DMS153 treated with DMSO at 0.1 percent for 48 hours (cell line): ENCODE measurements around the gene NHERF1.

Experiments
- DNase-seq: peaks from one replicate; lab custom pipeline; 2025; ENCODE audit not compliant: unreplicated experiment; lab: John Stamatoyannopoulos, UW

The NHERF1 gene

DNA sequence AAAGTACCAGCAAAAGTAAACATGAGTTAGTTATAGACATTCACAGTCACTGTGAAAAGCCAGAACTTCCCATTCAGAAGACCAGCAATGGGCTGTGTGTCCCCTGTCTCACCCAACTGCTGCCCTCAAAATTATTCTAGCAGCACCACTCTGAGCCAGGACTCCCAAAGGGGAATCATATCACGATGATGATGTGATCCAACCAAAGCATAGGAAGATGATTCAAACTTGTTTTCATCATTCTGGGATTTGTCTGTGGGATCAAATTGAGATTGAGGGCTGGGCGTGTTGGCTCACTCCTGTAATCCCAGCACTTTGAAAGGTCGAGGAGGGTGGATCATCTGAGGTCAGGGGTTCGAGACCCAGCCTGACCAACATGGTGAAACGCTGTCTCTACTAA, 34.1 kb downstream of the NHERF1 start:
- no peak for DNase-seq

- DNase-seq, result no peak
Observed at GRCh38 chr17:74784125-74784810, 35.8 kb downstream of the NHERF1 start.

DNA sequence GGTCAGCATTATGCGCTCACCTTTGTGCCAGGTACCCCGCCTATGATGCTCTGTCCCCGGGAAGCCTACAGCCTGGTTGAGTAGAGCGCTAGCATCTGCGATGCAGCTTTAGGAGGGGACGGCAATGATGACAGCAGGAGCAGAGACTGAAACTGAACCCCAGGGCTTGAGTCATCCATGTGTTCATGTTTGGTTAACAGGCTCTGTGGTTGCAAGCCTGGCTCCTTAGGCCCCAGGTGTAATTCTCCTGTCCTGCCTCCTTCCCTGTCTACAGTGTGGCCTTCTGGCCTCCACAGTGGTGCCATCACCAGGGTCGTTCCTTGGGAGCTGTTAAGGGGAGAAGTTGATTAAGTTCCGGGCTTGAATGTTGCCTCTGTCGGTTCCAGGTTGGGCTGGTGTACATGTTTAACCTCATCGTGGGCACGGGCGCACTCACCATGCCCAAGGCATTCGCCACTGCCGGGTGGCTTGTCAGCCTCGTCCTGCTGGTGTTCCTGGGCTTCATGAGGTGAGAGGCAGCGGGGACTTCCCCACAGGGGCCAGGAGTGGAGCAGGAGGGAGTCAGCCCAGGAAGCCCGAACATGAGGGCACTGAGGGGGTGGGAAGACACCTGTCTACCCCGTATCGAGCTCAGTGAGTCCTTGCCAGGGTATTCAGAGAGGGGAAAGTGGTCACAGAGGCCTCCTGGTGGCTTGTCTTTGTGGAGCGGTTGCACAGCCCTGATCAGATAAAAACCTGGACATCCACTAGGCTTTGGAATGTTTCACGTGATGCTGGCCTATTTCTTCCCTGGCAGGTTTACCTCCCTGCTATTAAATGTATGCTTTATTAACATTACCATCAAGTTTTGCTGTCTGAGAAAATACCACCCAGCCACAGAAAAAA, 36.9 kb downstream of the NHERF1 start:
- DNase-seq, result no peak

GRCh38 chr17:74785981-74786360, 37.5 kb downstream of the NHERF1 start:
- DNase-seq, result no peak

- DNase-seq, result no peak
Observed at GRCh38 chr17:74786431-74787055, 38.1 kb downstream of the NHERF1 start.

GRCh38 chr17:74790161-74791058, 42.0 kb downstream of the NHERF1 start:
- DNase-seq, result no peak

DNA sequence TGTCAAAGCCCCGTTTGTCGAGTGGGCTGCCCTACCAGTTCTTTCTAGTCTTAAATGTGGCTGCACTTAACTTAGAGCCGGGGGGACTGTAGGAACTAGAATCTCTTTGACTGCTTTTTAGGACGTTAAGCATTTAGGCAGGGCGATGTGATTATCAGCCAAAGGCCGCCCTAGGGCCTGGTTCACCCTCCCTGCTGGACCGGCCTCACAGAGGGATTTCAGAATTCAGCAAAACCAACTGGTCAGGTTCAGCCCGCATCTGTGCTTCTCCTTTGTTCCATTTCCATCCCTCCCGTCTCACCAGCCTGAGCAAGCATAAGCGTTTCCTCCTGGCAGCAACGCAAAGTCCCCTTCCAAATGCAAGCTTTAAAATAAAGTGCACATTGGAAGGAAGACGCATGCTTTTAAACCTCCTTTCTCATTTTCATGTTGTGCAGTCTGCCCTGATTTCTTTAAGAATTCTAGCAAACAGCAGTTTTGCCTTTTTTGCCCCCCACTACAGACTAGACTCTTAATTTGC, 44.2 kb downstream of the NHERF1 start:
- DNase-seq, result no peak

GRCh38 chr17:74795327-74796020, 47.0 kb downstream of the NHERF1 start:
- no peak for DNase-seq

DNA sequence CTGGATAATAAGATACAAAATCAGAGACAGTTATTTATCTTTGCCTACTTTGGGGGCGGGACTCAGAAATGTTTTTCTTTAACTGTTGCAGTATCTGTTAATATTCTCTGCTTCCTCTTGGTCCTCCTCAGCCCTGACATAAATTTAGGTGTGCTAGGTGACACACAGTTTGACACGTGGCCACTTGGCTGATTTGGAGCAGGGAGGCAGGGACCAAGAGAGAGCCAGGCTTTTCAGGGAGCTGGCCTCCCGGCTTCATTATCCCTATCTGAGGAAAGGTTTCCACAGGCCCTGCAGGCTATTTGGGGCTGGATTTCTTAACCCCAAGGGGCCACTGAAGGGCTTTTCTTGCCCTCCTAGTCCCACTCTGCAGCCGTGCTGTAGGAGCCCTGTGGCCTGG, 47.8 kb downstream of the NHERF1 start:
- DNase-seq, result no peak

GRCh38 chr17:74796866-74797265, 48.4 kb downstream of the NHERF1 start:
- DNase-seq, result no peak

- no peak for DNase-seq
Observed at GRCh38 chr17:74797824-74798223, 49.4 kb downstream of the NHERF1 start.

DNA sequence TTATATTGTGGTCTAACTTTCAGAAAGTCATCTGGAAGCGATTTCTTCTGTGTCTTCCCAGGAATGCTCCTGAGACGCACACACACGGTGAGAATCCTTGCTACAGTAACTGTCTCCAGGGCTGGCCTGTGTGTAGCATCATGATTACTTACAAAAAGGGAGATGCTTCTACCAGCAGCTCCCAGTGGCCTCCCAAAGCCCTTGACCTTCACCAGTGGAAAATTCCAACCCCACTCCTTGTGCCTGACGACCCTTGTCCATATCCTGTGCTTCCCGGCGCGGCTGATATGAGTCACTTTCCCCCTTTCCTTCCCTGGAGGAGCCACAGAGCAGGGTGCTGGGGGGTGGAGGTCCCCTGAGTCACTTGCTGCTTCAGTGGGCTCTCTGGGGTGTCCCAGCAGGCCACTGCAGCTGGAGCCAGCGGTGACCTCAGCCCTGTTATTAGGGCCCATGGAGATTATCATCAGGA, 49.8 kb downstream of the NHERF1 start:
- DNase-seq, result no peak

- DNase-seq, result no peak
Observed at GRCh38 chr17:74799097-74799496, 50.7 kb downstream of the NHERF1 start.

DNA sequence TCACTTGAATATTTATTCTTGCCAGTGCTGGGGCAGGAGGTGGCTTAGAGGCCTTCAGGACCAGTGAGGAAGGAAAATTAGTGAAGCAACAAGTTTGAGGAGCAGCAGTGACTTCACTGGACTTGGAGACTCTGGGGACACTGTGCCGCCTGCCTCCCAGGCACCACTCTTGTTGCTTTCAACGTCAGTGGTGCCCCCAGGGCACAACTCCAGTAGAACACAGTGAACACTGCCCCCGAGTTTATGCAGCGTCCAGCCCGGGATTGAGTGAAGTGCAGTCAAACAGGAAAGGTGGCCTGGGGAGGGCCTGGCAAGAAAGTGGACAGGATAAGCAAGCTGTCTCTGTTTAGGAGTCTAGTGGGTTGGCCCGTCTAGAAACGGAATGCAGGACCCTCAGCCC, 52.1 kb downstream of the NHERF1 start:
- no peak for DNase-seq

GRCh38 chr17:74801896-74802295, 53.5 kb downstream of the NHERF1 start:
- DNase-seq, result no peak

DNA sequence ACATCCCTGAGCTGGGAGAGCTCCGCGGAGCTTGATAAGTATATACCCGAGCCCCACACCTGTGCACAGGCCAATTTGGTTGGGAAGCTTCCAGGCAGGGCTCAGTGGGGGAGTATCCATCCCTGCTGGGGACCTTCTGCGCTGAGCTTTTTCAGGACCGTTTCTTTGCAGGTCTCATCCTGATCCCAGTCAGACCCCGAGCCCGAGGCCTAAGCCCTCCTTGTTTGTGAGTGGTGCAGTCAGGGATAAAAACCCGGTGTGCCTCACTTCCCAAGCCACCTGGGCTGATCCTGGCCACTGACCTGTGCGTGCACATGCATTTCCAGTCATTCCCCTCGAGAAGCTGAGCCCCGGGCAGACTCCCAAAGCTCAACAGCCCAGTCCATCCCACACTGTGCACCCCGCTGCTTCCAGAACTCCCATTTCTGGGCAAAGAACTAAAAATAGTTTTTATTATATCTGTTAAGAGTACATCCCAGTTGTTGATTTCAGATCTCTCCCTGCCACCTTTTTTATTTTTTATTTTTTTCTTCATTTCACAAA, 55.0 kb downstream of the NHERF1 start:
- no peak for DNase-seq

GRCh38 chr17:74803971-74804370, 55.5 kb downstream of the NHERF1 start:
- DNase-seq, result no peak

DNA sequence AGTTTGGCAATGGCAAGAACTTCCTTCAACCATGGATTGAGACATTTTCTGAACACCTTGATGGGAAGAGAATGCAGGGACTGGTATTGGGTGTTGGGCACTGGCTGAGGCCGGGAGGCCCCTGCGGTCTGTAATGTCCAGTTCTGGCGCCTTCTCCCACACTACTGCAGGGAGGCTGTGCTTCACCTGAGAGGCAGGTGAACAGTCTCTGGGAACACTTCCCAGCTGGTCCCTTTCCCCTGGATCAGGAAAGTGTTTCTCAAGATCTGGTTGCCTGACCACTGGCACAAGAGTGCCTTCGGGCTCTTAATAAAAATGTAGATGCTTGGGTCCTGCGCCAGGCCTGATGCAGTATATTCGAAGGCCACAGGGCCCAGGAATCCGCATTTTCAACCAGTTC, 56.3 kb downstream of the NHERF1 start:
- no peak for DNase-seq

DNA sequence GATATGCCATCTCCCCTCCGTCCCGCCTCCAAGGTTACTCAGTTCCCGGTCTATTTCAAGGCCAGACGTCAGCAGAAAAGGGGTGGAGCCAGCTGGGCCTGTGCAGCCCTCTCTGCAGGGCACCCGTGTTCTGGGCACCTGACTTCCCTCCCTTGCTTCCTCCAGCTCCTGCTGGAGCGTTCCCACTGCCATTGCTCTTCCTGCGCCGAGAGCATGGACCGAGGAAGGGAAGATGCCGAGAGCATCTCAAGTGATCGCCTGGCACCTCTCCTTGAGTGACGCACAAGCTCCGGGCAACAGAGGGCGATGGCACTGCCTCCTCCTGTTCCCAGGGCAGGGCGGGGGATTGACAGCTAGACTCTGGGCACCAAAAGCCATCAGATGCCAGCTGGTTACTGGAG, 57.2 kb downstream of the NHERF1 start:
- no peak for DNase-seq

GRCh38 chr17:74806334-74806733, 57.9 kb downstream of the NHERF1 start:
- no peak for DNase-seq
